H1 (cell line): ENCODE data around the gene MPHOSPH9. TPM values are rescaled to one million over a fixed set of nuclear protein-coding genes. Genes with fewer than 3 reads are reported as not detected.

Experiments used
- CTCF ChIA-PET: fragments of 300-600 bp; sonication (Branson Sonifier 250); formaldehyde crosslinking; loops from one replicate; lab custom pipeline; 2021; ENCODE audit not compliant: partially characterized antibody; lab: Charles Lee
- POLR2A ChIA-PET: fragments of 300-600 bp; sonication (Branson Sonifier 250); formaldehyde crosslinking; loops from one replicate; lab custom pipeline; 2021; ENCODE audit warnings: inconsistent platforms; ENCODE audit not compliant: partially characterized antibody; lab: Charles Lee
- DNase-seq, 2 experiments: peaks; one replicate each; pipeline versions ENCODE4 v3.0.0 to v3.0.0-alpha.2; 2010 to 2022; ENCODE audit warnings: low spot score in 2 of 2, low read depth in 1 of 2, mixed read lengths in 1 of 2
- FAIRE-seq: peaks from 2 replicates; lab custom pipeline; 2011; peaks lifted over from hg19 to GRCh38; lab: Jason Lieb, UNC
- H2AFZ ChIP-seq: 2 replicates; pipeline ENCODE4 v1.8.1; 2012; ENCODE audit warnings: low read length, inconsistent platforms
- H2AK5ac ChIP-seq: 2 replicates; pipeline ENCODE4 v1.6.1; 2013; ENCODE audit warnings: low read depth, low read length
- H2BK120ac ChIP-seq: replicated peaks from 2 replicates; pipeline ENCODE3; 2013; ENCODE audit warnings: low read depth, low read length, inconsistent platforms
- H2BK12ac ChIP-seq: 2 replicates; pipeline ENCODE4 v1.6.1; 2013; ENCODE audit warnings: low read depth, low read length
- H2BK15ac ChIP-seq: 2 replicates; pipeline ENCODE4 v1.6.1; 2013; ENCODE audit warnings: low read length
- H2BK20ac ChIP-seq: 2 replicates; pipeline ENCODE4 v1.6.1; 2013; ENCODE audit warnings: low read length
- H2BK5ac ChIP-seq: 2 replicates; pipeline ENCODE4 v1.6.1; 2013; ENCODE audit warnings: low read depth, low read length
- H3K14ac ChIP-seq: 2 replicates; pipeline ENCODE4 v1.6.1; 2013; ENCODE audit warnings: inconsistent platforms; ENCODE audit not compliant: insufficient read length
- H3K18ac ChIP-seq: 2 replicates; pipeline ENCODE4 v1.6.1; 2013; ENCODE audit warnings: low read length; ENCODE audit errors: extremely low read depth
- H3K23ac ChIP-seq: 2 replicates; pipeline ENCODE4 v1.6.1; 2013; ENCODE audit warnings: inconsistent platforms; ENCODE audit not compliant: insufficient read length
- H3K23me2 ChIP-seq: 2 replicates; pipeline ENCODE4 v1.6.1; 2013; ENCODE audit warnings: low read depth, low read length
- H3K27ac ChIP-seq: 2 replicates; pipeline ENCODE4 v1.6.1; 2011; ENCODE audit warnings: low read depth, low read length, inconsistent platforms
- H3K27me3 ChIP-seq, 4 experiments: replicated peaks in 1 of 4; 1 replicate in 1 of 4; 2 replicates in 3 of 4; pipeline versions ENCODE4 v1.6.1 to v1.8.1; 2011 to 2013; ENCODE audit warnings: low read length in 3 of 4, mild to moderate bottlenecking in 3 of 4, inconsistent platforms in 2 of 4, mixed read lengths in 2 of 4, moderate library complexity in 1 of 4; ENCODE audit not compliant: control insufficient read depth in 3 of 4, insufficient read depth in 3 of 4; ENCODE audit errors: extremely low read depth in 1 of 4
- H3K36me3 ChIP-seq, 4 experiments: 2 replicates each; pipeline versions ENCODE4 v1.6.1 to v1.8.1; 2011 to 2013; ENCODE audit warnings: mild to moderate bottlenecking in 4 of 4, low read length in 3 of 4, moderate library complexity in 2 of 4, control low read depth in 1 of 4, inconsistent platforms in 1 of 4; ENCODE audit not compliant: insufficient read depth in 4 of 4, control insufficient read depth in 2 of 4
- H3K4ac ChIP-seq: replicated peaks from 2 replicates; pipeline ENCODE3; 2013; ENCODE audit warnings: low read length, low read depth, mixed read lengths, inconsistent platforms; ENCODE audit not compliant: insufficient read length
- H3K4me1 ChIP-seq, 4 experiments: replicated peaks in 1 of 4; 1 replicate in 1 of 4; 2 replicates in 3 of 4; pipeline versions ENCODE4 v1.6.1 to v1.8.1; 2011 to 2013; ENCODE audit warnings: low read length in 3 of 4, inconsistent platforms in 2 of 4, mixed read lengths in 1 of 4; ENCODE audit not compliant: insufficient read depth in 4 of 4, control insufficient read depth in 3 of 4
- H3K4me2 ChIP-seq, 2 experiments: 2 replicates each; pipeline versions ENCODE4 v1.6.1 to v1.8.1; 2011 to 2013; ENCODE audit warnings: low read depth in 2 of 2, low read length in 2 of 2, control low read depth in 1 of 2, inconsistent platforms in 1 of 2, mild to moderate bottlenecking in 1 of 2; ENCODE audit not compliant: insufficient read depth in 1 of 2
- H3K4me3 ChIP-seq, 4 experiments: fragments of 200-600, 300-600 bp in 1 of 4; sonication (generic), shearing (Covaris generic), sonication (Bioruptor Twin) in 1 of 4; 2 replicates each; pipeline versions ENCODE4 v1.5.1 to v1.8.1; 2011 to 2016; ENCODE audit warnings: low read length in 4 of 4, low read depth in 3 of 4, control low read depth in 2 of 4, inconsistent platforms in 2 of 4, mild to moderate bottlenecking in 2 of 4, mixed read lengths in 1 of 4, moderate library complexity in 1 of 4; ENCODE audit not compliant: insufficient read depth in 2 of 4; ENCODE audit errors: extremely low read depth in 1 of 4
- H3K56ac ChIP-seq: replicated peaks from 2 replicates; pipeline ENCODE3; 2013; ENCODE audit warnings: low read depth, mild to moderate bottlenecking, mixed read lengths, low read length, inconsistent platforms; ENCODE audit not compliant: insufficient read length
- H3K79me1 ChIP-seq: 2 replicates; pipeline ENCODE4 v1.6.1; 2013; ENCODE audit warnings: low read depth, low read length, control low read depth
- H3K79me2 ChIP-seq, 2 experiments: 2 replicates each; pipeline versions ENCODE4 v1.6.1 to v1.8.1; 2012 to 2013; ENCODE audit warnings: low read length in 2 of 2, mild to moderate bottlenecking in 2 of 2, inconsistent platforms in 1 of 2; ENCODE audit not compliant: insufficient read depth in 2 of 2, control insufficient read depth in 1 of 2
- H3K9ac ChIP-seq, 4 experiments: replicated peaks in 1 of 4; 1 replicate in 1 of 4; 2 replicates in 3 of 4; pipeline versions ENCODE4 v1.6.1 to v1.8.1; 2011 to 2013; ENCODE audit warnings: low read depth in 3 of 4, low read length in 3 of 4, control low read depth in 2 of 4, mild to moderate bottlenecking in 2 of 4, moderate library complexity in 2 of 4, inconsistent platforms in 1 of 4; ENCODE audit errors: extremely low read depth in 1 of 4
- H3K9me3 ChIP-seq, 2 experiments: 2 replicates each; pipeline versions ENCODE4 v1.6.1 to v1.8.1; 2012 to 2013; ENCODE audit warnings: mild to moderate bottlenecking in 2 of 2, moderate library complexity in 2 of 2, control low read depth in 1 of 2, inconsistent platforms in 1 of 2, low read depth in 1 of 2, low read length in 1 of 2, mixed read lengths in 1 of 2; ENCODE audit not compliant: insufficient read depth in 2 of 2
- H4K20me1 ChIP-seq, 2 experiments: replicated peaks in 1 of 2; 2 replicates each; pipeline versions ENCODE3 to v1.8.1; 2011 to 2013; ENCODE audit warnings: inconsistent platforms in 2 of 2, low read length in 2 of 2, mild to moderate bottlenecking in 1 of 2; ENCODE audit not compliant: insufficient read depth in 2 of 2, control insufficient read depth in 1 of 2
- H4K5ac ChIP-seq: 2 replicates; pipeline ENCODE4 v1.6.1; 2013; ENCODE audit warnings: low read length, low read depth, mixed read lengths, inconsistent platforms; ENCODE audit not compliant: insufficient read length
- H4K8ac ChIP-seq: 2 replicates; pipeline ENCODE4 v1.8.0; 2013; ENCODE audit warnings: mild to moderate bottlenecking, moderate library complexity, low read length, inconsistent platforms; ENCODE audit not compliant: insufficient read depth; ENCODE audit errors: extremely low read depth
- H4K91ac ChIP-seq: replicated peaks from 2 replicates; pipeline ENCODE3; 2013; ENCODE audit warnings: low read length, mixed read lengths, inconsistent platforms; ENCODE audit not compliant: insufficient read length
- CHD1 ChIP-seq: IDR thresholded peaks from 2 replicates; pipeline ENCODE4 v1.6.1; 2012; ENCODE audit warnings: low read depth, low read length, improper control_type of control experiment
- EP300 ChIP-seq, 2 experiments: IDR thresholded peaks; 1 replicate in 1 of 2; 2 replicates in 1 of 2; pipeline ENCODE4 v1.6.1; 2011 to 2012; ENCODE audit warnings: low read depth in 2 of 2, low read length in 2 of 2, mild to moderate bottlenecking in 2 of 2, borderline replicate concordance in 1 of 2, inconsistent platforms in 1 of 2, moderate library complexity in 1 of 2
- FOSL1 ChIP-seq: IDR thresholded peaks from 2 replicates; pipeline ENCODE4 v1.6.1; 2011; ENCODE audit warnings: mild to moderate bottlenecking, low read depth, low read length, moderate library complexity; ENCODE audit not compliant: insufficient read depth
- JUN ChIP-seq: IDR thresholded peaks from 2 replicates; pipeline ENCODE4 v1.6.1; 2011; ENCODE audit warnings: low read depth, mild to moderate bottlenecking, improper control_type of control experiment, low read length
- JUND ChIP-seq: IDR thresholded peaks from 2 replicates; pipeline ENCODE4 v1.6.1; 2011; ENCODE audit warnings: mild to moderate bottlenecking, improper control_type of control experiment, low read length
- MAFK ChIP-seq: IDR thresholded peaks from 2 replicates; pipeline ENCODE4 v1.6.1; 2012; ENCODE audit warnings: low read depth, mild to moderate bottlenecking, improper control_type of control experiment, low read length
- PHF8 ChIP-seq: fragments of 200-600 bp; sonication (generic); conservative IDR thresholded peaks from 2 replicates; pipeline ENCODE4 v1.7.1; 2012; ENCODE audit warnings: low read depth, mild to moderate bottlenecking, inconsistent platforms, low read length, moderate library complexity
- SAP30 ChIP-seq: fragments of 300-600 bp; sonication (generic); IDR thresholded peaks from 2 replicates; pipeline ENCODE4 v1.7.1; 2012; ENCODE audit warnings: low read length, moderate library complexity, mild to moderate bottlenecking, inconsistent platforms; ENCODE audit not compliant: insufficient read depth, insufficient replicate concordance
- SIRT6 ChIP-seq: IDR thresholded peaks from one replicate; pipeline ENCODE4 v1.7.1; 2012; ENCODE audit warnings: low read length, inconsistent platforms
- SIX5 ChIP-seq: IDR thresholded peaks from 2 replicates; pipeline ENCODE4 v1.6.1; 2011; ENCODE audit warnings: mild to moderate bottlenecking, low read depth, low read length
- TCF12 ChIP-seq: IDR thresholded peaks from 2 replicates; pipeline ENCODE4 v1.6.1; 2011; ENCODE audit warnings: low read depth, mild to moderate bottlenecking, low read length
- WGBS, 2 experiments: shearing (Covaris generic) in 1 of 2; methylation state at CpG; one replicate each; pipeline versions ENCODE4 v1.1.6 to v1.1.7; 2013 to 2015; ENCODE audit warnings: low lambda C conversion rate in 2 of 2, mixed read lengths in 2 of 2, inconsistent platforms in 1 of 2, low coverage in 1 of 2, missing lambda C conversion rate in 1 of 2; ENCODE audit not compliant: insufficient replicate concordance in 2 of 2, insufficient coverage in 1 of 2, insufficient read length in 1 of 2; ENCODE audit errors: extremely low coverage in 1 of 2, missing lambda C conversion rate in 1 of 2; 5-methylcytosine and 5-hydroxymethylcytosine counted together
- polyA plus RNA-seq, 7 experiments: library from polyadenylated mRNA; depleted of rRNA in 3 of 7; stranded (reverse) in 5 of 7; unstranded in 2 of 7; fragments of >200 nt in 5 of 7; fragments of 200-250 nt in 2 of 7; gene quantifications; 1 replicate in 5 of 7; 2 replicates in 1 of 7; 4 replicates in 1 of 7; pipeline versions ENCODE4 v1.2.1 to v1.2.3, GENCODE V29; 2011 to 2013; ENCODE audit warnings: missing spikeins in 2 of 7, mixed read lengths in 2 of 7
- total RNA-seq: library from RNA; stranded (reverse); fragmentation: NEBNext Ultra II Directional; extraction: Animal tissue kit (Norgen Biotek cat#: 25700); gene quantifications from 2 replicates; pipeline ENCODE4 v1.2.1, GENCODE V29; 2021
- TF ChIP-seq, protein P1 (sequence below): IDR thresholded peaks from 2 replicates; pipeline ENCODE4 v1.6.1; 2012; ENCODE audit warnings: inconsistent platforms

Gene MPHOSPH9
- total and polyA plus RNA-seq, 2 of the 8 experiments (the other 6 are each of a cell fraction or from before 2014, with no cell fraction given), result 8.8 to 48.8 TPM

DNA sequence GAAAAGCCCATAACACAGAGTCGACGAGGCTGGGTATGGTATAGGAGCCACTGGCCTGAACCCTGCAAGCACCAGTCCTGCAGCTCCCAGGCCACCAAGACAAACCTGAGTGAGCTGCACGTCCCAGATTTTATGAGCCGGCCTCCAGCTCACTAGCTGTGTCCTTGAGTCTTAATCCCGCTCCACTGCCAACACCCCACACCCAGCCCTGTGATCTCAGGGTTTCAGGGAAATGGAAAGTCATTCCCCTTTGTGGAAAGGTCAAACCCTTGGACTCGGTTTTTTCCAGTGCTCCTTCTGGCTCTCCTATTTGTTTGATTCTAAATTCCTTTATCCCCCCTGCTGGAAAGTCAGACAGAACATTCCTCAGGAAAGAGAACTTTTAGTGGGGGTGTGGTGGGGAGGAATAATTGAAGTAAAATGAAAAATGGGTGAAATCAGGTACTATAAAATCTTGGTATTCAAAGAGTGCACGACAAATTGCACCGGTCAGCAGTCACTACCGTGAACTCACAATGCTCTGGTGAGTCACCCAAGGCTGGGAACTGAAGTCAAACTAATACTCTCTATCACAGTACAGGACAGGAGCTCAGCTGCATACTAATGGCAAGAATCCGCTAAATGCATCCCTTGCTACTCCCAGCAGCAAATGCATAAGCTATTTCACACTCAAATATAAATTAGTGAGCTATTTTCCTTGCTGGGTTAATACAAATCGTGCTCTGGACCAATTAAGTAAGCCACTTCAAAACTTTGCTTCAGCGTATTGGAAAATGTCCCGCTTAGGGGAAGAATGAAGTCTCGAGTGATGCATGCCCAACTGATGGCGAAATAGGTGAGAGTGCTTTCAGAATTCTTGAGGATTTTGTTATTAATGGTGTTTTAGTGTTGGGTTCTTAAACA lies 91.1 kb downstream of the MPHOSPH9 start:
- Histone ChIP-seq H2BK12ac (peak overlapping the region; percentile 50; the same call in 1 of the 2 replicates), H3K9ac (no peak overlapping the region), H3K36me3 (no peaks in the 10 kb centered on the region), H4K8ac (no peak overlapping the region), H4K91ac (no peak overlapping the region), H3K27me3 (no peaks in the 10 kb centered on the region; a peak in 1 of 7 replicates), H3K79me1 (no peaks in the 10 kb centered on the region), H3K56ac (no peak overlapping the region), H3K4me3 (no peak overlapping the region), H3K23ac (no peak overlapping the region), H3K4ac (no peak overlapping the region), H3K4me1 (peaks cover 1 to 6% (median 4%) of the 10 kb centered on the region in 4 experiments; a peak in 4 of 7 replicates), H3K23me2 (no peaks in the 10 kb centered on the region), H2BK15ac (no peak overlapping the region), H4K20me1 (no peaks in the 10 kb centered on the region), H3K4me2 (no peak overlapping the region), H2BK5ac (no peak overlapping the region), H3K14ac (no peak overlapping the region), H2AFZ (no peak overlapping the region), H3K18ac (no peak overlapping the region), H2AK5ac (no peak overlapping the region), H3K79me2 (no peaks in the 10 kb centered on the region), H2BK20ac (0 out of 2 replicates have a peak overlapping the region, but pooled peaks have one; percentile 48), H3K9me3 (no peaks in the 10 kb centered on the region), H3K27ac (no peak overlapping the region), H4K5ac (no peak overlapping the region), H2BK120ac (no peak overlapping the region)
- ChIA-PET POLR2A (interaction anchor here (3.0 kb wide), 1 partner anchor 10 kb away, joined by 11 read pairs; the partner anchor contains the start of gene PITPNM2), CTCF (interaction anchor here (1.2 to 2.1 kb wide), 2 partner anchors 67 to 96 kb away, joined by 3 to 8 read pairs; no protein-coding TSS in a partner anchor)
- DNase-seq, result no peak
- 86% methylated on average over 15 of the region's 15 CpGs; no CpG with 5 or more reads in 1 of the 2 experiments for WGBS, 2 experiments
- FAIRE-seq, result no peak
- TF ChIP-seq MAFK (no peak), TCF12 (no peak), JUN (no peak), FOSL1 (no peak), SIX5 (no peak), CHD1 (no peak), SIRT6 (no peak), SAP30 (no peak), PHF8 (no peak), JUND (no peak), EP300 (IDR thresholded peaks at IDR 0.05; ENCODE audit: borderline replicate concordance in 1 of 2, low read depth in 2 of 2, low read length in 2 of 2) (no peak)
- TF ChIP-seq, protein P1, sequence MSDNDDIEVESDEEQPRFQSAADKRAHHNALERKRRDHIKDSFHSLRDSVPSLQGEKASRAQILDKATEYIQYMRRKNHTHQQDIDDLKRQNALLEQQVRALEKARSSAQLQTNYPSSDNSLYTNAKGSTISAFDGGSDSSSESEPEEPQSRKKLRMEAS, result no peak
